Keratinocyte (primary cell): ENCODE results near the gene ZNF148. TPM values are rescaled to one million over a fixed set of nuclear protein-coding genes. Genes with fewer than 3 reads are reported as not detected.

Experiments
- DNase-seq: peaks from one replicate; pipeline ENCODE4 v3.0.0-alpha.2; 2011; ENCODE audit warnings: low read depth, missing footprints, low spot score
- FAIRE-seq: peaks from 2 replicates; lab custom pipeline; 2011; peaks lifted over from hg19 to GRCh38; lab: Jason Lieb, UNC
- H2AFZ ChIP-seq: 2 replicates; pipeline ENCODE4 v1.6.0; 2012; ENCODE audit warnings: low read length, control low read depth, inconsistent platforms; ENCODE audit not compliant: control insufficient read depth
- H3K27ac ChIP-seq: 2 replicates; pipeline ENCODE4 v1.5.1; 2011; ENCODE audit warnings: low read length; ENCODE audit not compliant: control insufficient read depth, insufficient read depth
- H3K27me3 ChIP-seq: 3 replicates; pipeline ENCODE4 v1.6.0; 2011; ENCODE audit warnings: low read length; ENCODE audit not compliant: control insufficient read depth, insufficient read depth; ENCODE audit errors: extremely low read depth
- H3K36me3 ChIP-seq, 2 experiments: 2 replicates in 1 of 2; 3 replicates in 1 of 2; pipeline ENCODE4 v1.5.1; 2011; ENCODE audit warnings: low read length in 2 of 2, mild to moderate bottlenecking in 1 of 2; ENCODE audit not compliant: control insufficient read depth in 2 of 2, insufficient read depth in 2 of 2; ENCODE audit errors: extremely low read depth in 1 of 2
- H3K4me1 ChIP-seq: 3 replicates; pipeline ENCODE4 v1.5.1; 2011; ENCODE audit warnings: low read length; ENCODE audit not compliant: control insufficient read depth, insufficient read depth; ENCODE audit errors: extremely low read depth
- H3K4me2 ChIP-seq: 3 replicates; pipeline ENCODE4 v1.6.0; 2011; ENCODE audit warnings: low read depth, low read length; ENCODE audit not compliant: control insufficient read depth, insufficient read depth; ENCODE audit errors: extremely low read depth
- H3K4me3 ChIP-seq, 3 experiments: fragments of 200-600 bp in 1 of 3; sonication (generic) in 1 of 3; 2 replicates in 2 of 3; 3 replicates in 1 of 3; pipeline ENCODE4 v1.5.1; 2011 to 2016; ENCODE audit warnings: low read length in 3 of 3, mild to moderate bottlenecking in 3 of 3, control low read depth in 2 of 3, inconsistent platforms in 1 of 3, low read depth in 1 of 3, mixed read lengths in 1 of 3, mixed run types in 1 of 3, moderate library complexity in 1 of 3; ENCODE audit not compliant: control insufficient read depth in 2 of 3, insufficient read depth in 2 of 3; ENCODE audit errors: extremely low read depth in 1 of 3
- H3K79me2 ChIP-seq: 2 replicates; pipeline ENCODE4 v1.6.0; 2012; ENCODE audit warnings: low read length; ENCODE audit not compliant: control insufficient read depth, insufficient read depth
- H3K9ac ChIP-seq: 3 replicates; pipeline ENCODE4 v1.6.0; 2011; ENCODE audit warnings: low read length; ENCODE audit not compliant: control insufficient read depth, insufficient read depth; ENCODE audit errors: extremely low read depth
- H3K9me1 ChIP-seq: 3 replicates; pipeline ENCODE4 v1.6.0; 2011; ENCODE audit warnings: low read length; ENCODE audit not compliant: control insufficient read depth, insufficient read depth; ENCODE audit errors: extremely low read depth
- H3K9me3 ChIP-seq: 2 replicates; pipeline ENCODE4 v1.5.1; 2012; ENCODE audit warnings: low read depth, low read length; ENCODE audit not compliant: control insufficient read depth
- H4K20me1 ChIP-seq: 3 replicates; pipeline ENCODE4 v1.6.0; 2011; ENCODE audit warnings: low read length; ENCODE audit not compliant: control insufficient read depth, insufficient read depth; ENCODE audit errors: extremely low read depth
- EZH2 ChIP-seq: IDR thresholded peaks from one replicate; pipeline ENCODE4 v1.6.1; 2012; ENCODE audit warnings: inconsistent platforms, mild to moderate bottlenecking, low read length, moderate library complexity
- dilution Hi-C: fragments of 300-500 bp; cut with MboI; formaldehyde crosslinking; loops from one replicate; pipeline ENCODE4 v1.7.0; 2020; ENCODE audit warnings: low sequenced_read_pairs; ENCODE audit not compliant: extremely low pct_ligation_motif_present
- polyA plus RNA-seq, 5 experiments: library from polyadenylated mRNA; depleted of rRNA in 3 of 5; stranded (reverse) in 3 of 5; stranded (forward) in 1 of 5; unstranded in 1 of 5; fragments of >200 nt; gene quantifications; 1 replicate in 1 of 5; 2 replicates in 3 of 5; 3 replicates in 1 of 5; pipeline versions ENCODE4 v1.2.1 to v1.2.3, GENCODE V29; 2011 to 2012; ENCODE audit warnings: missing spikeins in 2 of 5, low read depth in 1 of 5, low replicate concordance in 1 of 5
- TF ChIP-seq, protein P1 (sequence below), 3 experiments: IDR thresholded peaks in 1 of 3; conservative IDR thresholded peaks in 1 of 3; optimal IDR thresholded peaks in 1 of 3; 2 replicates in 2 of 3; 3 replicates in 1 of 3; pipeline versions ENCODE3 to v1.5.1; 2011; ENCODE audit warnings: low read length in 3 of 3, mild to moderate bottlenecking in 3 of 3, moderate library complexity in 2 of 3, control low read depth in 1 of 3, inconsistent platforms in 1 of 3; ENCODE audit not compliant: insufficient read depth in 2 of 3; ENCODE audit errors: extremely low read depth in 1 of 3

ZNF148 gene
- polyA plus RNA-seq, 1 donor (not counting 4 experiments of a cell fraction or from before 2014, with no cell fraction given), result 21.4 TPM

DNA sequence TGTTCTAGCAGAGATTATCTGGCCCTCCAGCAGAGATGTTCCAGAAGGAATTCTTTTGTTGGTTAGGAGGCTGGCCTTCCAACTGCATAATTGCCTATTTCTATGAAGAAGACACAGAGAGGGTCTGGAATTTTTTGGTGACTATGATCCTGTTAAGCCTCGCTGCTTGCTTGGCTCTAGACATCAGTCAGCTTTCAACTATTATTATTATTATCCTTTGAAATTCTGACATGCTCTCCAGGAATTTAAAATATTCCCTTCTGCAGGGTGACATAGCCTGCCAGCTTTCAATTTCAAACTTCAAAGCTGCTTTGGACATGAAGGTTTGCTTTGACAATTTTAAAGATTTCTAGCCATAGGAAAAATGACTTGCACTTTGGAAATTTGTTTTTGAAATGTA, 26.3 kb upstream of the ZNF148 start:
- Histone ChIP-seq H3K9me1 (no peaks in the 10 kb centered on the region), H3K36me3 (no peaks in the 10 kb centered on the region), H3K4me3 (no peak overlapping the region), H4K20me1 (no peaks in the 10 kb centered on the region), H3K4me2 (no peak overlapping the region), H3K27ac (no peak overlapping the region), H3K9me3 (no peaks in the 10 kb centered on the region), H2AFZ (no peak overlapping the region), H3K27me3 (no peaks in the 10 kb centered on the region), H3K4me1 (no peaks in the 10 kb centered on the region), H3K79me2 (no peaks in the 10 kb centered on the region), H3K9ac (no peak overlapping the region)
- TF ChIP-seq EZH2, result no peak
- TF ChIP-seq, protein P1, sequence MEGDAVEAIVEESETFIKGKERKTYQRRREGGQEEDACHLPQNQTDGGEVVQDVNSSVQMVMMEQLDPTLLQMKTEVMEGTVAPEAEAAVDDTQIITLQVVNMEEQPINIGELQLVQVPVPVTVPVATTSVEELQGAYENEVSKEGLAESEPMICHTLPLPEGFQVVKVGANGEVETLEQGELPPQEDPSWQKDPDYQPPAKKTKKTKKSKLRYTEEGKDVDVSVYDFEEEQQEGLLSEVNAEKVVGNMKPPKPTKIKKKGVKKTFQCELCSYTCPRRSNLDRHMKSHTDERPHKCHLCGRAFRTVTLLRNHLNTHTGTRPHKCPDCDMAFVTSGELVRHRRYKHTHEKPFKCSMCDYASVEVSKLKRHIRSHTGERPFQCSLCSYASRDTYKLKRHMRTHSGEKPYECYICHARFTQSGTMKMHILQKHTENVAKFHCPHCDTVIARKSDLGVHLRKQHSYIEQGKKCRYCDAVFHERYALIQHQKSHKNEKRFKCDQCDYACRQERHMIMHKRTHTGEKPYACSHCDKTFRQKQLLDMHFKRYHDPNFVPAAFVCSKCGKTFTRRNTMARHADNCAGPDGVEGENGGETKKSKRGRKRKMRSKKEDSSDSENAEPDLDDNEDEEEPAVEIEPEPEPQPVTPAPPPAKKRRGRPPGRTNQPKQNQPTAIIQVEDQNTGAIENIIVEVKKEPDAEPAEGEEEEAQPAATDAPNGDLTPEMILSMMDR (optimal IDR thresholded peaks at IDR 0.05 in 1 of 3, IDR thresholded peaks at IDR 0.05 in 1 of 3, conservative IDR thresholded peaks at IDR 0.05 in 1 of 3; ENCODE audit: extremely low read depth in 1 of 3, insufficient read depth in 2 of 3, low read length in 3 of 3), result no peak
- DNase-seq (no peak), FAIRE-seq (no peak)
- dilution Hi-C loops, result no loop called here

DNA sequence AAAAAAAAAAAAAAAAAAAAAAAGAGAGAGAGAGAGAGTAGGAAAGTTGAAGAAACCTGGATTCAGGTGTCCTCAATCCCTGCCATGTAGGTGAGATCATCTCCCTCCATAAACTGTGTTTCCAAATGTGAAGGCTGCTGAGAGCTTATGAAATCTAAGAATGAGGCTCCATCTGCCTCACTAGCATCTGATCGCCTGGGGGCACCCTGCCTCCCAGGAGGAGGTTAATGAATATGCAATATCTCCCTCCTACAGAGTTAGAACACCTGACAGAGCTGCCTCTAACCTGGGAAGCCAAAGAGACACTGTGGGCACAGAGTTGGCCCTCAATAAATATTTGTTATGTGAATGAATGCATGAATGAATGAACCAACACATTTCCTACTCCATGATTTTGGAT, 23.8 kb upstream of the ZNF148 start:
- Histone ChIP-seq H2AFZ (no peak overlapping the region), H3K4me2 (no peak overlapping the region), H3K36me3 (no peaks in the 10 kb centered on the region), H3K9ac (no peak overlapping the region), H3K79me2 (no peaks in the 10 kb centered on the region), H3K27me3 (no peaks in the 10 kb centered on the region), H3K9me1 (no peaks in the 10 kb centered on the region), H4K20me1 (no peaks in the 10 kb centered on the region), H3K4me3 (no peak overlapping the region), H3K4me1 (no peaks in the 10 kb centered on the region), H3K9me3 (no peaks in the 10 kb centered on the region), H3K27ac (no peak overlapping the region)
- dilution Hi-C loops, result no loop called here
- DNase-seq (no peak), FAIRE-seq (no peak)
- TF ChIP-seq EZH2, result no peak
- TF ChIP-seq, protein P1 (optimal IDR thresholded peaks at IDR 0.05 in 1 of 3, IDR thresholded peaks at IDR 0.05 in 1 of 3, conservative IDR thresholded peaks at IDR 0.05 in 1 of 3; ENCODE audit: extremely low read depth in 1 of 3, insufficient read depth in 2 of 3, low read length in 3 of 3), result peak in 1 of 3 experiments; percentile 5
